HG03571 (cell line): ENCODE results near the gene PRRT2.
"Not testable (repeated sequence)": the region's sequence is repeated elsewhere in the genome, so short reads cannot be mapped to it uniquely, and the experiment has no call there.

Source experiments
- ATAC-seq: cut with Tn5 transposase; IDR thresholded peaks from one replicate; pipeline ENCODE4 v1.9.1; 2021; ENCODE audit not compliant: unreplicated experiment

Gene PRRT2

GRCh38 chr16:29790949-29791844, 20.8 kb upstream of the PRRT2 start:
- ATAC-seq = no peak

GRCh38 chr16:29791845-29792807, 19.9 kb upstream of the PRRT2 start:
- no peak for ATAC-seq

GRCh38 chr16:29793153-29793552, 18.8 kb upstream of the PRRT2 start:
- ATAC-seq = not testable (repeated sequence)

- no peak for ATAC-seq
Observed at GRCh38 chr16:29794231-29794710, 17.7 kb upstream of the PRRT2 start.

- no peak for ATAC-seq
Observed at GRCh38 chr16:29802416-29802935, 9.5 kb upstream of the PRRT2 start.

- no peak for ATAC-seq
Observed at GRCh38 chr16:29804020-29804419, 8.0 kb upstream of the PRRT2 start.

- ATAC-seq = no peak
Observed at GRCh38 chr16:29804455-29805231, 7.3 kb upstream of the PRRT2 start.

GRCh38 chr16:29805232-29806098, 6.5 kb upstream of the PRRT2 start:
- ATAC-seq = peak; percentile 46

- ATAC-seq = no peak
Observed at GRCh38 chr16:29806099-29806579, 5.9 kb upstream of the PRRT2 start, which contains the start of gene MAZ. TSS of gene MAZ (plus strand) at chr16:29806529. CDS start at chr16:29806702, 173 bp downstream.

- no peak for ATAC-seq
Observed at GRCh38 chr16:29806641-29807425, 5.2 kb upstream of the PRRT2 start.

- ATAC-seq = no peak
Observed at GRCh38 chr16:29807426-29808218, 4.4 kb upstream of the PRRT2 start.

- ATAC-seq = no peak
Observed at GRCh38 chr16:29808219-29808900, 3.6 kb upstream of the PRRT2 start.

GRCh38 chr16:29809031-29809747, 2.8 kb upstream of the PRRT2 start:
- no peak for ATAC-seq

- ATAC-seq = no peak
Observed at GRCh38 chr16:29809850-29810698, 1.9 kb upstream of the PRRT2 start.

GRCh38 chr16:29810699-29811169, 1.3 kb upstream of the PRRT2 start:
- no peak for ATAC-seq
